H1 (cell line): ENCODE data around the gene ADGRA3.

Experiments used
- ATF3 ChIP-seq: IDR thresholded peaks from 2 replicates; pipeline ENCODE4 v1.6.1; 2011; ENCODE audit warnings: low read depth, mild to moderate bottlenecking, low read length; ENCODE audit not compliant: insufficient read depth
- CTCF ChIP-seq, 3 experiments: IDR thresholded peaks; 1 replicate in 2 of 3; 2 replicates in 1 of 3; pipeline versions ENCODE4 v1.5.1 to v1.6.1; 2011; ENCODE audit warnings: low read length in 3 of 3, mild to moderate bottlenecking in 3 of 3, inconsistent platforms in 2 of 3, low read depth in 1 of 3, moderate library complexity in 1 of 3; ENCODE audit not compliant: insufficient read depth in 1 of 3; ENCODE audit errors: control extremely low read depth in 1 of 3
- EGR1 ChIP-seq: IDR thresholded peaks from 2 replicates; pipeline ENCODE4 v1.6.1; 2011; ENCODE audit warnings: low read depth, low read length, borderline replicate concordance
- EZH2 ChIP-seq: fragments of 200-600 bp; sonication (generic); IDR thresholded peaks from 2 replicates; pipeline ENCODE4 v1.7.1; 2012; ENCODE audit warnings: low read depth, mild to moderate bottlenecking, moderate library complexity, low read length, inconsistent platforms; ENCODE audit not compliant: severe bottlenecking
- GTF2F1 ChIP-seq: IDR thresholded peaks from 2 replicates; pipeline ENCODE4 v1.6.1; 2012; ENCODE audit warnings: low read depth, low read length, improper control_type of control experiment, borderline replicate concordance
- MAFK ChIP-seq: IDR thresholded peaks from 2 replicates; pipeline ENCODE4 v1.6.1; 2012; ENCODE audit warnings: low read depth, mild to moderate bottlenecking, improper control_type of control experiment, low read length
- MAX ChIP-seq: IDR thresholded peaks from 2 replicates; pipeline ENCODE4 v1.6.1; 2012; ENCODE audit warnings: inconsistent platforms
- POLR2A ChIP-seq, 2 experiments: IDR thresholded peaks; 1 replicate in 1 of 2; 2 replicates in 1 of 2; pipeline ENCODE4 v1.6.1; 2011; ENCODE audit warnings: low read depth in 2 of 2, low read length in 2 of 2, mild to moderate bottlenecking in 2 of 2; ENCODE audit errors: control extremely low read depth in 1 of 2
- TEAD4 ChIP-seq: IDR thresholded peaks from 2 replicates; pipeline ENCODE4 v1.6.1; 2012; ENCODE audit warnings: low read depth, low read length, inconsistent platforms, mixed read lengths
- USF2 ChIP-seq: IDR thresholded peaks from 2 replicates; pipeline ENCODE4 v1.6.1; 2011; ENCODE audit warnings: low read length, improper control_type of control experiment
- ZNF274 ChIP-seq: IDR thresholded peaks from 2 replicates; pipeline ENCODE4 v1.7.0; 2012; ENCODE audit warnings: low read length, borderline replicate concordance; ENCODE audit errors: extremely low read depth

- TF ChIP-seq CTCF (IDR thresholded peaks at IDR 0.05; ENCODE audit: control extremely low read depth in 1 of 3, insufficient read depth in 1 of 3, low read depth in 1 of 3, low read length in 3 of 3) (no peak), TEAD4 (no peak), MAX (no peak), POLR2A (IDR thresholded peaks at IDR 0.05; ENCODE audit: control extremely low read depth in 1 of 2, low read depth in 2 of 2, low read length in 2 of 2) (no peak), EZH2 (no peak), ZNF274 (no peak), ATF3 (no peak), GTF2F1 (no peak), MAFK (no peak), EGR1 (no peak), USF2 (no peak)
Measured at GRCh38 chr4:22508376-22508775, 7.5 kb downstream of the ADGRA3 start.
